ENCODE data around the gene TREM2. TPM values are rescaled to one million over a fixed set of nuclear protein-coding genes. Genes with fewer than 3 reads are reported as not detected.
A peak's percentile ranks its signal among the peaks of the same experiment; 100 is the strongest.

TREM2 gene
- total and polyA plus RNA-seq, 2 of the 8 experiments (the other 6 are each of a cell fraction or from before 2014, with no cell fraction given), result 0.20 TPM; not detected in 1

- Histone ChIP-seq H4K91ac (replicated peaks; ENCODE audit: insufficient read length, low read length) (no peak overlapping the region), H4K5ac (ENCODE audit: insufficient read length, low read depth, low read length) (no peak overlapping the region), H2BK15ac (ENCODE audit: low read length) (no peak overlapping the region), H3K14ac (ENCODE audit: insufficient read length) (no peak overlapping the region), H3K79me2 (ENCODE audit: control insufficient read depth in 1 of 2, insufficient read depth in 2 of 2, low read length in 2 of 2) (no peaks in the 10 kb centered on the region), H3K4ac (replicated peaks; ENCODE audit: insufficient read length, low read depth, low read length) (no peak overlapping the region), H4K20me1 (replicated peaks in 1 of 2; ENCODE audit: control insufficient read depth in 1 of 2, insufficient read depth in 2 of 2, low read length in 2 of 2) (no peaks in the 10 kb centered on the region), H3K4me1 (replicated peaks in 1 of 4; ENCODE audit: control insufficient read depth in 3 of 4, insufficient read depth in 4 of 4, low read length in 3 of 4) (no peaks in the 10 kb centered on the region; a peak in 1 of 7 replicates), H3K4me2 (ENCODE audit: insufficient read depth in 1 of 2, low read depth in 2 of 2, low read length in 2 of 2) (no peak overlapping the region), H3K27ac (ENCODE audit: low read depth, low read length) (no peak overlapping the region), H2BK20ac (ENCODE audit: low read length) (no peak overlapping the region), H3K9ac (replicated peaks in 1 of 4; ENCODE audit: extremely low read depth in 1 of 4, low read depth in 3 of 4, low read length in 3 of 4) (no peak overlapping the region), H2AK5ac (ENCODE audit: low read depth, low read length) (no peak overlapping the region), H3K18ac (ENCODE audit: extremely low read depth, low read length) (no peak overlapping the region), H3K23ac (ENCODE audit: insufficient read length) (no peak overlapping the region), H3K4me3 (ENCODE audit: extremely low read depth in 1 of 4, insufficient read depth in 2 of 4, low read depth in 3 of 4, low read length in 4 of 4) (no peak overlapping the region), H2AFZ (ENCODE audit: low read length) (no peak overlapping the region), H2BK12ac (ENCODE audit: low read depth, low read length) (no peak overlapping the region), H2BK5ac (ENCODE audit: low read depth, low read length) (0 out of 2 replicates have a peak overlapping the region, but pooled peaks have one; percentile 35), H3K36me3 (ENCODE audit: control insufficient read depth in 2 of 4, insufficient read depth in 4 of 4, low read length in 3 of 4) (no peaks in the 10 kb centered on the region), H3K23me2 (ENCODE audit: low read depth, low read length) (no peaks in the 10 kb centered on the region), H3K9me3 (ENCODE audit: insufficient read depth in 2 of 2, low read depth in 1 of 2, low read length in 1 of 2) (peaks cover 5 to 16% of the 10 kb centered on the region in 2 experiments; a peak in 3 of 4 replicates), H3K56ac (replicated peaks; ENCODE audit: insufficient read length, low read depth, low read length) (no peak overlapping the region), H2BK120ac (replicated peaks; ENCODE audit: low read depth, low read length) (no peak overlapping the region), H4K8ac (ENCODE audit: extremely low read depth, insufficient read depth, low read length) (no peak overlapping the region), H3K79me1 (ENCODE audit: low read depth, low read length) (no peaks in the 10 kb centered on the region), H3K27me3 (replicated peaks in 1 of 4; ENCODE audit: control insufficient read depth in 3 of 4, extremely low read depth in 1 of 4, insufficient read depth in 3 of 4, low read length in 3 of 4) (no peaks in the 10 kb centered on the region)
- ChIA-PET CTCF (ENCODE audit: partially characterized antibody) (interaction anchor here (0.5 to 6.2 kb wide), 21 partner anchors 8 to 212 kb away, joined by 3 to 51 read pairs (median 4); partner anchors contain the start of gene TREML2), POLR2A (ENCODE audit: partially characterized antibody) (no interaction called here)
- 95% methylated on average over 2 of the region's 2 CpGs; no CpG with 5 or more reads in 1 of the 2 experiments for WGBS, 2 experiments (ENCODE audit: extremely low coverage in 1 of 2, insufficient coverage in 1 of 2, insufficient read length in 1 of 2, insufficient replicate concordance in 2 of 2, low coverage in 1 of 2, low lambda C conversion rate in 2 of 2, missing lambda C conversion rate in 1 of 2)
- no peak for FAIRE-seq
- DNase-seq (ENCODE audit: low read depth in 1 of 2, low spot score in 2 of 2), result peak in 1 of 2 experiments; percentile 11
- TF ChIP-seq SIRT6 (IDR thresholded peaks at IDR 0.05; ENCODE audit: low read length) (no peak), KDM1A (IDR thresholded peaks at IDR 0.05; ENCODE audit: borderline replicate concordance, low read length) (no peak), EZH2 (IDR thresholded peaks at IDR 0.05; ENCODE audit: low read depth, low read length, severe bottlenecking) (no peak), PHF8 (conservative IDR thresholded peaks at IDR 0.05; ENCODE audit: low read depth, low read length) (no peak), TEAD4 (IDR thresholded peaks at IDR 0.05; ENCODE audit: low read depth, low read length) (no peak), CREB1 (IDR thresholded peaks at IDR 0.05) (no peak)
These were observed 27.1 kb upstream of the TREM2 start for GRCh38 chr6:41189967-41190366.
